ENCODE data around the gene FMNL3. TPM values are rescaled to one million over a fixed set of nuclear protein-coding genes. Genes with fewer than 3 reads are reported as not detected.

Gene FMNL3
- total RNA-seq, 1 experiment from 2014 or later: 0.58 TPM

GRCh38 chr12:49674318-49674981 lies 32.8 kb downstream of the FMNL3 start:
- ChIA-PET CTCF (interaction anchor here (0.5 kb wide), 1 partner anchor 272 kb away, joined by 3 read pairs; no protein-coding TSS in a partner anchor), POLR2A (no interaction called here)
- intact Hi-C loops (cut with micrococcal nuclease): no loop called here
- H3K9me3 Mint-ChIP-seq (ENCODE audit: unreplicated experiment): no peaks in the 10 kb centered on the region
- no TSS peak for BruUV-seq (replicated peaks)
- H3K36me3 Mint-ChIP-seq (ENCODE audit: insufficient read depth, unreplicated experiment): no peaks in the 10 kb centered on the region
- no peak for DNase-seq (ENCODE audit: unreplicated experiment)
- H3K4me3 Mint-ChIP-seq (ENCODE audit: unreplicated experiment): no peak overlapping the region
- H3K4me1 Mint-ChIP-seq (ENCODE audit: insufficient read depth, unreplicated experiment): no peaks in the 10 kb centered on the region
- H3K27ac Mint-ChIP-seq (ENCODE audit: low read depth, unreplicated experiment): no peak overlapping the region
- peaks cover 18% of the 10 kb centered on the region for H3K27me3 Mint-ChIP-seq (ENCODE audit: insufficient read depth, unreplicated experiment)
- no peak for TF ChIP-seq CTCF (IDR thresholded peaks at IDR 0.05; ENCODE audit: unreplicated experiment)

- peaks cover 18% of the 10 kb centered on the region for H3K27me3 Mint-ChIP-seq (ENCODE audit: insufficient read depth, unreplicated experiment)
- ChIA-PET CTCF (interaction anchor here (1.1 kb wide), 1 partner anchor 9 kb away, joined by 3 read pairs; no protein-coding TSS in a partner anchor), POLR2A (interaction anchor here (1.2 kb wide), 1 partner anchor 68 kb away, joined by 3 read pairs; the partner anchor contains the start of gene TMBIM6)
- TF ChIP-seq CTCF (IDR thresholded peaks at IDR 0.05; ENCODE audit: unreplicated experiment): no peak
- no peak for DNase-seq (ENCODE audit: unreplicated experiment)
- H3K36me3 Mint-ChIP-seq (ENCODE audit: insufficient read depth, unreplicated experiment): no peaks in the 10 kb centered on the region
- no peaks in the 10 kb centered on the region for H3K9me3 Mint-ChIP-seq (ENCODE audit: unreplicated experiment)
- H3K4me1 Mint-ChIP-seq (ENCODE audit: insufficient read depth, unreplicated experiment): no peaks in the 10 kb centered on the region
- BruUV-seq (replicated peaks): no TSS peak
- H3K27ac Mint-ChIP-seq (ENCODE audit: low read depth, unreplicated experiment): no peak overlapping the region
- intact Hi-C loops (cut with micrococcal nuclease): no loop called here
- H3K4me3 Mint-ChIP-seq (ENCODE audit: unreplicated experiment): no peak overlapping the region
Observed at GRCh38 chr12:49673446-49674317, 33.5 kb downstream of the FMNL3 start.

- Mint-ChIP-seq H3K4me3 (ENCODE audit: unreplicated experiment) (no peak overlapping the region), H3K9me3 (ENCODE audit: unreplicated experiment) (no peaks in the 10 kb centered on the region), H3K27me3 (ENCODE audit: insufficient read depth, unreplicated experiment) (peaks cover 18% of the 10 kb centered on the region), H3K27ac (ENCODE audit: low read depth, unreplicated experiment) (no peak overlapping the region), H3K4me1 (ENCODE audit: insufficient read depth, unreplicated experiment) (no peaks in the 10 kb centered on the region), H3K36me3 (ENCODE audit: insufficient read depth, unreplicated experiment) (peaks cover 4% of the 10 kb centered on the region)
- no peak for TF ChIP-seq CTCF (IDR thresholded peaks at IDR 0.05; ENCODE audit: unreplicated experiment)
- intact Hi-C loops (cut with micrococcal nuclease): no loop called here
- ChIA-PET POLR2A (interaction anchor here (1.2 kb wide), 1 partner anchor 69 kb away, joined by 3 read pairs; the partner anchor contains the start of gene TMBIM6), CTCF (interaction anchor here (0.6 to 1.1 kb wide), 2 partner anchors 10 to 167 kb away, joined by 3 read pairs; no protein-coding TSS in a partner anchor)
- DNase-seq (ENCODE audit: unreplicated experiment): no peak
- no TSS peak for BruUV-seq (replicated peaks)
Observed at GRCh38 chr12:49672301-49673217, 34.6 kb downstream of the FMNL3 start.

All from MCF 10A (cell line).